ENCODE data around the gene CTNND2.

CTNND2 gene

DNA sequence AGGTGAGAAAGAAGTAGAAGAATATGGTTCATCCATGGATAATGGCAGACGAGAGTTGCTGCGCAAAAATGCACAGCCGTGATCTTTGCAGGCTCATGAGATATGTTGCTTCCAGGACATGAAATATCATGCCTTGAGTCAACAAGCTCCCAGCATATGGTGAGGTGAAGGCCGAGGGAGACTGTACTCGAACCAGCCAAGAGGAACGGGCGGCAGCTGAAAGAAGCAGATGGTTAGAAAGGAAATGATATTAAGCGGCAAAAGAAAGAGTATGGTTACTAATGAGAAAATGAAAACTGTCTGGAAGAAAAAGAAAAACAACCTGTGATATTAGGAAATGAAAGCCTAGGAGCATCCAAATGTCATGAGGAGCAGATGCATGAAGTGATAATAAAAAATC is 798.5 kb downstream of the CTNND2 start:
- TF ChIP-seq, protein P1, sequence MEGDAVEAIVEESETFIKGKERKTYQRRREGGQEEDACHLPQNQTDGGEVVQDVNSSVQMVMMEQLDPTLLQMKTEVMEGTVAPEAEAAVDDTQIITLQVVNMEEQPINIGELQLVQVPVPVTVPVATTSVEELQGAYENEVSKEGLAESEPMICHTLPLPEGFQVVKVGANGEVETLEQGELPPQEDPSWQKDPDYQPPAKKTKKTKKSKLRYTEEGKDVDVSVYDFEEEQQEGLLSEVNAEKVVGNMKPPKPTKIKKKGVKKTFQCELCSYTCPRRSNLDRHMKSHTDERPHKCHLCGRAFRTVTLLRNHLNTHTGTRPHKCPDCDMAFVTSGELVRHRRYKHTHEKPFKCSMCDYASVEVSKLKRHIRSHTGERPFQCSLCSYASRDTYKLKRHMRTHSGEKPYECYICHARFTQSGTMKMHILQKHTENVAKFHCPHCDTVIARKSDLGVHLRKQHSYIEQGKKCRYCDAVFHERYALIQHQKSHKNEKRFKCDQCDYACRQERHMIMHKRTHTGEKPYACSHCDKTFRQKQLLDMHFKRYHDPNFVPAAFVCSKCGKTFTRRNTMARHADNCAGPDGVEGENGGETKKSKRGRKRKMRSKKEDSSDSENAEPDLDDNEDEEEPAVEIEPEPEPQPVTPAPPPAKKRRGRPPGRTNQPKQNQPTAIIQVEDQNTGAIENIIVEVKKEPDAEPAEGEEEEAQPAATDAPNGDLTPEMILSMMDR (IDR thresholded peaks at IDR 0.05; ENCODE audit: control extremely low read depth, extremely low read depth, low read depth, missing control alignments) = no peak
- CTCF ChIA-PET = no interaction called here
- POLR2A ChIA-PET = no interaction called here
- DNase-seq (ENCODE audit: extremely low spot score) = no peak

DNA sequence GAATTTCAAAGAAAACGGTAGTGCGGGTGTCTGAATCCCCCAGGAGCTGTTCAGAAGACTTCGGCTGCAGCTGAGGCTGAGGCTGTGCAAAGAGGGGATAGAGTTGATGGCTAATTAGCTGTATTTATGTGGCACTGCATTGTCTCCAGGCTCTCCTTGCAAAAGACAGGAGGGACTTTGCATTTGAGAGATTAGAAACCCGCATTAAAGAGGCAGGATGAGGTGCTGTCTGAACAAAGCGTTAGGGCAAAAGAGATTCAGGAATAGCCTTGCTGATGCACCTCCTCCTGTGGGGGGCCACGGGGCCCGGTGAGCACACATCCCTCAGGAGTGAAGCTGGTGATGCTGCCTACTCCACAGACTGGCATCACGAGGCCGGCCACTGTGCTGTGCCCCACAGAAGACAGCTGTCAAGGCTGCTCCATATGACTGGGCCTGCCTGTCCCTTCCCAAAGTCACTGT is 799.6 kb downstream of the CTNND2 start:
- ChIA-PET CTCF (no interaction called here), POLR2A (no interaction called here)
- DNase-seq (ENCODE audit: extremely low spot score) = no peak
- TF ChIP-seq, protein P1 (IDR thresholded peaks at IDR 0.05; ENCODE audit: control extremely low read depth, extremely low read depth, low read depth, missing control alignments) = no peak

- CTCF ChIA-PET = no interaction called here
- TF ChIP-seq, protein P1 (IDR thresholded peaks at IDR 0.05; ENCODE audit: control extremely low read depth, extremely low read depth, low read depth, missing control alignments) = no peak
- POLR2A ChIA-PET = no interaction called here
- no peak for DNase-seq (ENCODE audit: extremely low spot score)
Measured at GRCh38 chr5:11104210-11104609, 800.0 kb downstream of the CTNND2 start.

GRCh38 chr5:11084111-11084510 is 820.1 kb downstream of the CTNND2 start:
- CTCF ChIA-PET = interaction anchor here (1.3 kb wide), 1 partner anchor 17 kb away, joined by 3 read pairs; no protein-coding TSS in a partner anchor
- DNase-seq (ENCODE audit: extremely low spot score) = no peak
- TF ChIP-seq, protein P1 (IDR thresholded peaks at IDR 0.05; ENCODE audit: control extremely low read depth, extremely low read depth, low read depth, missing control alignments) = no peak
- POLR2A ChIA-PET = no interaction called here

DNA sequence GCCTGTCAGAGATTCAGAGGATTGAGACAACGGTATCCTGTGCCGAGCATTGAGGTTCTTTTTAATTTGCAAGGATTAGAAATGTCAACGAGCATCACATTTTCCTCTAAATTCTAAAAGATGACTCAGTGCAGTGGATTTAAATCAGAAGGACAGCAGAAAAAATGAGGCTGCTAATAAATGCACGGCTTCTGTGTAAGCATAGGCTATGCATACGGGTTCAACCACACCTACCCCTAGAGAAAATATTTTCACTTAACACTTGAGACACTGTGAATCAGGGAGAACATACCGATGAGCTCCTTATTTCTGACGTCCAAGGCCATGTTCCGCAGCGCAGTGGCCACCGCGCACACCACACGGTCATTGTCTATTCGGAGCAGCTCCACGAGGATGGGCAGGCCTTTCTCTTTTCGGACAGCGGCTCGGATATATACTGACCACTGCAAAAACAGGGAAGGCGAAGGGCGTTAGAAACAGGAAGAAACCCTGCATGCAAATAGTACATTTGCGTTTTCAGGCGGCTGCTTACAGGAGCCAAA is 821.8 kb downstream of the CTNND2 start:
- no peak for DNase-seq (ENCODE audit: extremely low spot score)
- TF ChIP-seq, protein P1 (IDR thresholded peaks at IDR 0.05; ENCODE audit: control extremely low read depth, extremely low read depth, low read depth, missing control alignments) = no peak
- ChIA-PET CTCF (no interaction called here), POLR2A (no interaction called here)

DNA sequence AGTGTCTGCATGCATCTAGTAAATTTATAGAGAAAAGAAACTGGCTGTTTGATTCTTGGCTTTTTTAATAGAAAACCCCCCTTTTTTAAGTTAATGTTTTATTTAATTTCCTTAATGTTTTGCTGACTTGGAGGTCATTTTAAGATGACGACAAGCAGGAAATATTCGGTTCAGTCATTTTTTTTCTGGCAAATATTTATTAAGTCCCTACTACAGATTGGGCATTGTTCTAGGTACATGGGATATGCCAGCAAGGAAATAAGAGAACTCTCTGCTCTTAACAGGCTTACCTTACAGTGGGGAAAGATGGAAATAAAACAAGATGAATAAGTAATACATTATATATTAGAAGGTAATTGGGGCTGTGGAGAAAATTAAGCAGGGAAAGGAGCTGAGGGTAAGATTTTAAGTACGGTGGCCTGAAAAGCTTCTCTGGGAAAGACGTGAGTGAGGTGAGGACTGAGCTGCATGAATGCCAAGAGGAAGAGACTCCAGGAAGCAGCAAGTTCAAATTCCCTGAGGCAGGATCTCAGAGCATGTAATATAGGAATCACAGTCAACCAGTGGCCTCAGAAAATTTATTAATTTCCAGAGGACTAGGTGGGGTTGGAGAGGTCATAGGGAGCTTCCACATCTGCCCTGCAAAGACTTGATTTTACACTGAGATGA is 827.2 kb downstream of the CTNND2 start:
- DNase-seq (ENCODE audit: extremely low spot score) = no peak
- ChIA-PET POLR2A (no interaction called here), CTCF (no interaction called here)
- TF ChIP-seq, protein P1 (IDR thresholded peaks at IDR 0.05; ENCODE audit: control extremely low read depth, extremely low read depth, low read depth, missing control alignments) = no peak
